GM13977 (cell line): Measurements from ENCODE around the gene RNF169.
A peak's percentile ranks its signal among the peaks of the same experiment; 100 is the strongest.

ENCODE experiments used
- DNase-seq: peaks from one replicate; pipeline ENCODE4 v3.0.0; 2012; ENCODE audit warnings: low spot score
- in situ Hi-C: fragments of 300-500 bp; cut with MboI; formaldehyde crosslinking; loops from one replicate; pipeline ENCODE4 v1.12.0; 2022; ENCODE audit warnings: low sequenced_read_pairs, low pct_unique_long_range_greater_than_20kb, mixed read lengths, inconsistent platforms; ENCODE audit not compliant: unreplicated experiment
- TF ChIP-seq, protein P1 (sequence below): IDR thresholded peaks from 2 replicates; pipeline ENCODE4 v1.5.1; 2012; ENCODE audit warnings: mild to moderate bottlenecking, control low read depth; ENCODE audit not compliant: insufficient read depth; ENCODE audit errors: extremely low read depth, missing control alignments

Gene RNF169

DNA sequence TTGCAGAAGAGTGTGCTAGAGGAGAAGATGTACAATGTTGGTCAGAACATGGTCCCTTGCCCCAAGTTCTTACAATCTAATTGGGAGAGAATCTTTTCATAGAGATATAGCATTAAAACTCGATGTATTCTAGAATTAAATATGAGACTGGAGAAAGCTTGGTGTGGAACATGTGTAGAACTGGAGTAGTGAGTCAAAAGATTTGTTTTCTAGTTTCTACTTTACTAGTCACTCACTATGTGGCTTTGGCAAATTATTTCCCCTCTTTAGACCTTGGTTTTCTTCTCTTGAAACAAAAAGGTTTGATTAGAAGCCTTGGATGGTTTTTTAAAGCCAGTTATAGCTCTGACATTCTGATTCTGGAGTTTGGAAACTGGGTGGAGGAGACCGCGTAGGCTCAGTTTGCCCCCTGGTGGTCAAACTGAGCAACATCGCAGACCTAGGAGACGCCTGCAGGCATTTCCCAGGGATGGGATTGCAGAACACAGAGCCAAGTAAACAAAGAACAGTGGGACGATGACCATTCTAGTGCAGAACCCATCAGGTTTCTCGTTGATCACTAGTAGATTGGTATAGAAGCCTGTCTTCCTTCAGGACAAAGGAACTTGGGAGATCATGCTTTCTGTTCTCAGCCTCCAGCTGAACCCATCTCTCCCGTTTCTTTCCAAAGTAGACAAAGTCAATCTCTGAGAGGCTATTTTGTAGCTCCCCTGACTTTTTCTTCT lies 8.9 kb upstream of the RNF169 start:
- in situ Hi-C loops, result no loop called here
- DNase-seq, result peak; percentile 75
- TF ChIP-seq, protein P1, sequence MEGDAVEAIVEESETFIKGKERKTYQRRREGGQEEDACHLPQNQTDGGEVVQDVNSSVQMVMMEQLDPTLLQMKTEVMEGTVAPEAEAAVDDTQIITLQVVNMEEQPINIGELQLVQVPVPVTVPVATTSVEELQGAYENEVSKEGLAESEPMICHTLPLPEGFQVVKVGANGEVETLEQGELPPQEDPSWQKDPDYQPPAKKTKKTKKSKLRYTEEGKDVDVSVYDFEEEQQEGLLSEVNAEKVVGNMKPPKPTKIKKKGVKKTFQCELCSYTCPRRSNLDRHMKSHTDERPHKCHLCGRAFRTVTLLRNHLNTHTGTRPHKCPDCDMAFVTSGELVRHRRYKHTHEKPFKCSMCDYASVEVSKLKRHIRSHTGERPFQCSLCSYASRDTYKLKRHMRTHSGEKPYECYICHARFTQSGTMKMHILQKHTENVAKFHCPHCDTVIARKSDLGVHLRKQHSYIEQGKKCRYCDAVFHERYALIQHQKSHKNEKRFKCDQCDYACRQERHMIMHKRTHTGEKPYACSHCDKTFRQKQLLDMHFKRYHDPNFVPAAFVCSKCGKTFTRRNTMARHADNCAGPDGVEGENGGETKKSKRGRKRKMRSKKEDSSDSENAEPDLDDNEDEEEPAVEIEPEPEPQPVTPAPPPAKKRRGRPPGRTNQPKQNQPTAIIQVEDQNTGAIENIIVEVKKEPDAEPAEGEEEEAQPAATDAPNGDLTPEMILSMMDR, result peak; percentile 83

DNA sequence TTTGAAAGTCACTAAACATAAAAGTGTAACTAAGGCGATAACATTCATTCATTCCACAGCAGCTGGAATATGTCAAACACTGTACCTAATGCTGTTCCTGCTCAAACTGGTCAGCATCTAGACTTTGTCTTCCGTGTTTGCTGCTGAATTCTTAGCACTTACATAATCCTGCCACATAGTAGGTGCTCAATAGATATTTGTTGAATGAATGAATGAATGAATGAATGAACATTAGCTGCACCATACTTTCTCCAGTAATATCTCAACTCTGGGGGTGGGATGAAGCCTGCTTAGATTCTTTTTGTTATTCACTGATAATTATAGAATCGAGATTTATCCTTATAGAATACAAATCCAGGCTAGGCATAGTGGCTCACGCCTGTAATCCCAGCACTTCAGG lies 6.6 kb upstream of the RNF169 start:
- TF ChIP-seq, protein P1, result no peak
- in situ Hi-C loops, result no loop called here
- DNase-seq, result no peak

DNA sequence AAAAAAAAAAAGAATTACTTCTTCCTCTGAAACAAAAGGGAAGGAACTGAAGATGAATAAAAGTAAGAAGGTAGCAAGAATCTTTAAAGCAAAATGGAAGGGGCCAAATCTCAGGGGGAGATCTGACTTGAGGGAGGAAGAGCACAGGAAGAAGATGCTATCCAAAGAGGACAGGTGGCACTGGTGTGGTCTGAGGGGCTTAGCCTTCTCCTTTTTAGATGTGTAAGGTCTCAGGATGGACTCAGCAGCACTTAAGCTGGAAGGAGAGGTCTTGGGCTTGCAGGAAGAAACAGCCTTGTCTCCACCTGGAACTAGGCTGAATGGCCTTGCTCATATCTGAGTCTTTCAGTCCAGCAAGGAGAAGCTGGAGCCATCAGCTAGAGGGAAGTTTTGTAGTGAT lies 5.0 kb upstream of the RNF169 start:
- TF ChIP-seq, protein P1, result no peak
- DNase-seq, result no peak
- in situ Hi-C loops, result no loop called here

DNA sequence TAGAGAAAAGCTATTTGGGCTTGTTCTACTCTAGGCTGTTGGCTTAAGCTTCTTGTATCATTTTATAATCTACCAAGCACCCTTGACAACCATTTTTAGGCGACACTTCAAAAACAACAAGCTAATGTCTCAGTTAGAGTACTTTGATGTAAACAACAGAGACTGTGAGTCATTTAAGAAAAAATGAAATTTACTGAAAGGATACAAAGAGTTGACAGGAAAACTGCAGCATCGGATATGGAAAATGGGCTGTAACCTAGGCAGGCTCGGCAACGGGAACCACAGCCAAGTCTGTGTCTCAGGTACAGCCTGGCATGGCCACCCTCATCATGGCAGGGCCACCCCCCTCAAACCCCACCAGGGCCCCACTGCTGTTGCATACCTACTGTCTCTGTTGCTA lies 4.4 kb upstream of the RNF169 start:
- in situ Hi-C loops, result no loop called here
- TF ChIP-seq, protein P1, result no peak
- no peak for DNase-seq

DNA sequence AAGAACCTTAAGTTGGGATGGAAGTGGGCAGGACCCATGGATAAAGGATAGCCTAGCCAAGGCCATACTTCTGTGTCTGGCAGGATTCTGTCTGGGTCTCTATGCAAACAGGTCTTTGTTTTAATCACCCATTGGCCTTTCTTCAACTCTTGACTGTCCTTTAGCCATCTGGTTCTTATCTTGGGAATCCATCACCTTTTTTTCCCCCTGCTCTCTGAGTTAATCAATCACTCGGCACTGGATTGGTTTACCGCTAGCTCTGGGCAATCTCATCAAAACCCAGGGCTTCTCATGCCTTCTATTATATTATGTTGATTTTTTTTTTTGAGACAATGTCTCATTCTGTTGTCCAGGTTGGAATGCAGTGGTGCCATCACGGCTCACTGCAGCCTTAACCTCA lies 1.8 kb upstream of the RNF169 start:
- TF ChIP-seq, protein P1, result no peak
- DNase-seq, result no peak
- in situ Hi-C loops, result no loop called here

DNA sequence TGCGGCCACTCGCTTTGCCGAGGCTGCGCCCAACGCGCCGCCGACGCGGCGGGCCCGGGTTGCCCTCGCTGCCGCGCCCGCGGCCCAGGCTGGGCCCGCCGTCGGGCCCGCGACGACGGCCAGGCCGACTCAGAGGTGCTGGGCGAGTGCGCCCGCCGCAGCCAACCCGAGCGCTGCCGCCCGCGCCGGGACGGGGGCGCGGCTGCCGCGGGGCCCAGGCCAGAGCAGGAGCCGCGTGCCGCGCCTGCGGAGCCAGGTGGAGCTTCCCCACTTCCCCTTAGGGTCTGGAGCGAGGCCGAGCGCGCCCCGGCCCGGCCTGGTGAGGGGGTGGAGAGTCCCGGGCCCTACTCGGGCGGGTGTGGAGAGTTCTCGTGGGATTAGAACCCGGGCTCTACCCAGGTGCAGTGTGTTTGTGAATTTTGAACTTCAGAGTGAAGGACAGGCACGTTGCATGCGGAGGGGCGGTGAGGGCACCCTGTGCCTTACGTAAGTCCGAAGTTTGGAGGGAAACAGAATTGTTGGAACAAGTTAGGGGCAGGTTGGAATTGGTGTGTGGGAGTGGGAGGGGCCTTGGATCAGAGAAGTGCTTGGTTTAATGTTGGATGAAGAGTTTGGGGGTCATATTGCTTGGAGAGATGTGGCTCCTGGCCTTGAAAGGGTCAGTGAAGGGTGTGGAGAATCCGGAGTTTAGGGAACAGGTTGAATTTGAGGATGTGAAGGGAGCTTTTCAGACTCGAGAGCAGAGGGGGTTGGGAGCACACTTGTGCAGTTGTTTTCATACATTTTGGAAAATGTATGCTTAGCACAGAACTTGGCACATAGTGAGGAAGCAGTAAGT lies 697 bp downstream of the RNF169 start:
- DNase-seq, result peak; percentile 77
- TF ChIP-seq, protein P1, result no peak
- in situ Hi-C loops, result no loop called here
